ENCODE data around the gene PPP6R1. TPM values are rescaled to one million over a fixed set of nuclear protein-coding genes. Genes with fewer than 3 reads are reported as not detected.

Gene PPP6R1
- total RNA-seq, 1 donor from 2014 or later = 73.0 TPM

GRCh38 chr19:55250262-55251036 lies 8.4 kb downstream of the PPP6R1 start:
- no peak for TF ChIP-seq CTCF (IDR thresholded peaks at IDR 0.05; ENCODE audit: unreplicated experiment)
- H3K27me3 Mint-ChIP-seq (ENCODE audit: low read depth) = no peaks in the 10 kb centered on the region
- H3K36me3 Mint-ChIP-seq = no peaks in the 10 kb centered on the region
- H3K9me3 Mint-ChIP-seq = no peaks in the 10 kb centered on the region
- H3K4me3 Mint-ChIP-seq = no peak overlapping the region
- no peak overlapping the region for H3K27ac Mint-ChIP-seq
- no peak for DNase-seq (ENCODE audit: low spot score in 2 of 2, unreplicated experiment in 2 of 2)
- H3K4me1 Mint-ChIP-seq = peaks cover 8% of the 10 kb centered on the region

GRCh38 chr19:55249841-55250240 lies 9.0 kb downstream of the PPP6R1 start:
- H3K4me1 Mint-ChIP-seq = peaks cover 6% of the 10 kb centered on the region
- no peak overlapping the region for H3K4me3 Mint-ChIP-seq
- DNase-seq (ENCODE audit: low spot score in 2 of 2, unreplicated experiment in 2 of 2) = no peak
- no peak for TF ChIP-seq CTCF (IDR thresholded peaks at IDR 0.05; ENCODE audit: unreplicated experiment)
- no peaks in the 10 kb centered on the region for H3K27me3 Mint-ChIP-seq (ENCODE audit: low read depth)
- no peaks in the 10 kb centered on the region for H3K9me3 Mint-ChIP-seq
- no peak overlapping the region for H3K27ac Mint-ChIP-seq
- H3K36me3 Mint-ChIP-seq = no peaks in the 10 kb centered on the region

- Mint-ChIP-seq H3K4me1 (peaks cover 4% of the 10 kb centered on the region), H3K4me3 (no peak overlapping the region), H3K27ac (no peak overlapping the region), H3K27me3 (ENCODE audit: low read depth) (no peaks in the 10 kb centered on the region), H3K9me3 (no peaks in the 10 kb centered on the region), H3K36me3 (no peaks in the 10 kb centered on the region)
- no peak for TF ChIP-seq CTCF (IDR thresholded peaks at IDR 0.05; ENCODE audit: unreplicated experiment)
- DNase-seq (ENCODE audit: low spot score in 2 of 2, unreplicated experiment in 2 of 2) = no peak
Measured at GRCh38 chr19:55248704-55249103, 10.1 kb downstream of the PPP6R1 start.

- Mint-ChIP-seq H3K9me3 (no peaks in the 10 kb centered on the region), H3K4me3 (no peak overlapping the region), H3K27me3 (ENCODE audit: low read depth) (no peaks in the 10 kb centered on the region), H3K27ac (no peak overlapping the region), H3K36me3 (no peaks in the 10 kb centered on the region), H3K4me1 (peaks cover 4% of the 10 kb centered on the region)
- no peak for TF ChIP-seq CTCF (IDR thresholded peaks at IDR 0.05; ENCODE audit: unreplicated experiment)
- DNase-seq (ENCODE audit: low spot score in 2 of 2, unreplicated experiment in 2 of 2) = no peak
Measured at GRCh38 chr19:55248166-55248675, 10.6 kb downstream of the PPP6R1 start.

- TF ChIP-seq CTCF (IDR thresholded peaks at IDR 0.05; ENCODE audit: unreplicated experiment) = no peak
- Mint-ChIP-seq H3K27ac (no peak overlapping the region), H3K9me3 (no peaks in the 10 kb centered on the region), H3K36me3 (peaks cover 2% of the 10 kb centered on the region), H3K27me3 (ENCODE audit: low read depth) (no peaks in the 10 kb centered on the region), H3K4me1 (peaks cover 4% of the 10 kb centered on the region), H3K4me3 (no peak overlapping the region)
- no peak for DNase-seq (ENCODE audit: low spot score in 2 of 2, unreplicated experiment in 2 of 2)
Measured at GRCh38 chr19:55247621-55248099, 11.2 kb downstream of the PPP6R1 start.

All from mesothelial cell of epicardium (in vitro differentiated cells).